Neural cell (in vitro differentiated cells): ENCODE measurements around the gene NOS1AP. TPM values are rescaled to one million over a fixed set of nuclear protein-coding genes. Genes with fewer than 3 reads are reported as not detected.

Experiments
- H2AFZ ChIP-seq: fragments of 200-600, 300-800 bp; sonication (generic), shearing (Covaris generic); 2 replicates; pipeline ENCODE4 v1.6.0; 2014; ENCODE audit warnings: low read depth, mild to moderate bottlenecking, antibody characterized with exemption, low read length, moderate library complexity
- H3F3A ChIP-seq: fragments of 200-600 bp; shearing (Covaris generic); 2 replicates; pipeline ENCODE4 v1.6.1; 2016; ENCODE audit warnings: mild to moderate bottlenecking, moderate library complexity, mixed read lengths, antibody characterized with exemption, low read length; ENCODE audit not compliant: insufficient read depth, poor library complexity, severe bottlenecking
- H3K27ac ChIP-seq: fragments of 200-600, 300-800 bp; sonication (generic), shearing (Covaris generic); 2 replicates; pipeline ENCODE4 v1.5.1; 2014; ENCODE audit warnings: mild to moderate bottlenecking, low read length, moderate library complexity
- H3K27me3 ChIP-seq: fragments of 300-800, 200-600 bp; sonication (generic), shearing (Covaris generic); 2 replicates; pipeline ENCODE4 v1.6.0; 2014; ENCODE audit warnings: mild to moderate bottlenecking, low read depth, low read length, moderate library complexity; ENCODE audit not compliant: insufficient read depth
- H3K36me3 ChIP-seq: fragments of 300-800, 200-600 bp; sonication (generic), shearing (Covaris generic); 2 replicates; pipeline ENCODE4 v1.5.1; 2014; ENCODE audit warnings: mild to moderate bottlenecking, antibody characterized with exemption, low read length, moderate library complexity; ENCODE audit not compliant: insufficient read depth
- H3K4me2 ChIP-seq: fragments of 300-800, 200-600 bp; sonication (generic), shearing (Covaris generic); 2 replicates; pipeline ENCODE4 v1.6.0; 2014; ENCODE audit warnings: mild to moderate bottlenecking, low read length
- H3K4me3 ChIP-seq: fragments of 300-800, 200-600 bp; sonication (generic), shearing (Covaris generic); 2 replicates; pipeline ENCODE4 v1.5.1; 2014; ENCODE audit warnings: mild to moderate bottlenecking, low read length, moderate library complexity
- H3K79me2 ChIP-seq: fragments of 200-600 bp; shearing (Covaris generic); replicated peaks from 2 replicates; pipeline ENCODE4 v1.6.0; 2014; ENCODE audit warnings: mild to moderate bottlenecking, low read length, moderate library complexity; ENCODE audit not compliant: insufficient read depth
- H3K9ac ChIP-seq: fragments of 300-800, 200-600 bp; sonication (generic), shearing (Covaris generic); 2 replicates; pipeline ENCODE4 v1.6.1; 2016; ENCODE audit warnings: mild to moderate bottlenecking, low read length, mixed read lengths
- H3K9me2 ChIP-seq: fragments of 200-600 bp; shearing (Covaris generic); 2 replicates; pipeline ENCODE4 v1.6.1; 2016; ENCODE audit warnings: mild to moderate bottlenecking, low read length, mixed read lengths; ENCODE audit not compliant: insufficient read depth
- H3K9me3 ChIP-seq: fragments of 200-600, 300-800 bp; sonication (generic), shearing (Covaris generic); 2 replicates; pipeline ENCODE4 v1.6.1; 2016; ENCODE audit warnings: mild to moderate bottlenecking, mixed run types, low read length, moderate library complexity, mixed read lengths
- H4K20me1 ChIP-seq: fragments of 200-600 bp; shearing (Covaris generic); 2 replicates; pipeline ENCODE4 v1.6.1; 2016; ENCODE audit warnings: mild to moderate bottlenecking, mixed run types; ENCODE audit not compliant: insufficient read depth
- CTCF ChIP-seq: fragments of 450-650 bp; IDR thresholded peaks from 2 replicates; pipeline ENCODE4 v1.5.1; 2014; ENCODE audit warnings: antibody characterized with exemption, mild to moderate bottlenecking, moderate library complexity; ENCODE audit not compliant: poor library complexity, severe bottlenecking
- EP300 ChIP-seq: fragments of 450-650 bp; conservative IDR thresholded peaks from 2 replicates; pipeline ENCODE4 v1.6.1; 2014; ENCODE audit warnings: antibody characterized with exemption, mild to moderate bottlenecking, moderate library complexity; ENCODE audit not compliant: poor library complexity, severe bottlenecking
- EZH2 ChIP-seq: fragments of 200-600, 300-800 bp; shearing (Covaris generic), sonication (generic); IDR thresholded peaks from 2 replicates; pipeline ENCODE4 v1.6.1; 2014; ENCODE audit warnings: antibody characterized with exemption, low read length, borderline replicate concordance, mild to moderate bottlenecking; ENCODE audit not compliant: insufficient read depth, poor library complexity, severe bottlenecking
- MXI1 ChIP-seq: fragments of 450-650 bp; conservative IDR thresholded peaks from 2 replicates; pipeline ENCODE4 v1.6.1; 2014; ENCODE audit warnings: antibody characterized with exemption, mild to moderate bottlenecking; ENCODE audit not compliant: poor library complexity, severe bottlenecking
- POLR2AphosphoS5 ChIP-seq: IDR thresholded peaks from 2 replicates; pipeline ENCODE4 v1.6.1; 2012
- RAD21 ChIP-seq: fragments of 450-650 bp; conservative IDR thresholded peaks from 2 replicates; pipeline ENCODE4 v1.6.1; 2014; ENCODE audit warnings: antibody characterized with exemption, mild to moderate bottlenecking, moderate library complexity
- REST ChIP-seq: IDR thresholded peaks from 2 replicates; pipeline ENCODE4 v1.6.1; 2012; ENCODE audit warnings: borderline replicate concordance
- SMC3 ChIP-seq: fragments of 450-650 bp; conservative IDR thresholded peaks from 2 replicates; pipeline ENCODE4 v1.6.1; 2014; ENCODE audit warnings: antibody characterized with exemption, mild to moderate bottlenecking, moderate library complexity; ENCODE audit not compliant: poor library complexity
- TAF1 ChIP-seq: IDR thresholded peaks from 2 replicates; pipeline ENCODE4 v1.6.1; 2012; ENCODE audit warnings: low read depth
- polyA plus RNA-seq: library from polyadenylated mRNA; depleted of rRNA; stranded (reverse); fragments of >200 nt; gene quantifications from 2 replicates; pipeline ENCODE4 v1.2.3, GENCODE V29; 2014

Gene NOS1AP
- polyA plus RNA-seq, 1 donor from 2014 or later: 5.3 TPM

GRCh38 chr1:162111572-162111971, 42.1 kb downstream of the NOS1AP start:
- Histone ChIP-seq H3K9me2 (no peaks in the 10 kb centered on the region), H3K9me3 (no peaks in the 10 kb centered on the region), H3K27me3 (no peaks in the 10 kb centered on the region), H4K20me1 (no peaks in the 10 kb centered on the region), H3K36me3 (no peaks in the 10 kb centered on the region), H3K4me2 (no peak overlapping the region), H3K27ac (no peak overlapping the region), H2AFZ (no peak overlapping the region), H3K9ac (no peak overlapping the region), H3K79me2 (peaks cover 18% of the 10 kb centered on the region), H3F3A (no peaks in the 10 kb centered on the region), H3K4me3 (no peak overlapping the region)
- TF ChIP-seq EZH2 (no peak), CTCF (no peak), POLR2AphosphoS5 (no peak), RAD21 (no peak), EP300 (no peak), MXI1 (no peak), REST (no peak), TAF1 (no peak), SMC3 (no peak)

- H3K9me2 ChIP-seq: no peaks in the 10 kb centered on the region
- H3K9me3 ChIP-seq: no peaks in the 10 kb centered on the region
- no peak overlapping the region for H3K9ac ChIP-seq
- H3K4me3 ChIP-seq: peak overlapping the region; percentile 36
- H3F3A ChIP-seq: no peaks in the 10 kb centered on the region
- peak overlapping the region; percentile 50 for H3K27ac ChIP-seq
- no peak overlapping the region for H2AFZ ChIP-seq
- H3K36me3 ChIP-seq: no peaks in the 10 kb centered on the region
- no peaks in the 10 kb centered on the region for H4K20me1 ChIP-seq
- peaks cover 18% of the 10 kb centered on the region for H3K79me2 ChIP-seq
- TF ChIP-seq EZH2 (no peak), REST (no peak), POLR2AphosphoS5 (no peak), EP300 (no peak), TAF1 (no peak), SMC3 (no peak), MXI1 (no peak), RAD21 (no peak), CTCF (no peak)
- no peak overlapping the region for H3K4me2 ChIP-seq
- H3K27me3 ChIP-seq: no peaks in the 10 kb centered on the region
These were observed 43.9 kb downstream of the NOS1AP start for GRCh38 chr1:162113419-162113818.
